Measurements from ENCODE around the gene IGFBP5. TPM values are rescaled to one million over a fixed set of nuclear protein-coding genes. Genes with fewer than 3 reads are reported as not detected.

The IGFBP5 gene
- total RNA-seq, 1 donor from 2014 or later = 316 TPM

- DNase-seq (ENCODE audit: low spot score) = no peak
- intact Hi-C loops (cut with DNase I) = no loop called here
- ATAC-seq = no peak
These were observed 60.2 kb downstream of the IGFBP5 start for GRCh38 chr2:216635171-216635570.

GRCh38 chr2:216634370-216635148 lies 60.8 kb downstream of the IGFBP5 start:
- intact Hi-C loops (cut with DNase I) = no loop called here
- ATAC-seq (no peak), DNase-seq (ENCODE audit: low spot score) (no peak)

DNA sequence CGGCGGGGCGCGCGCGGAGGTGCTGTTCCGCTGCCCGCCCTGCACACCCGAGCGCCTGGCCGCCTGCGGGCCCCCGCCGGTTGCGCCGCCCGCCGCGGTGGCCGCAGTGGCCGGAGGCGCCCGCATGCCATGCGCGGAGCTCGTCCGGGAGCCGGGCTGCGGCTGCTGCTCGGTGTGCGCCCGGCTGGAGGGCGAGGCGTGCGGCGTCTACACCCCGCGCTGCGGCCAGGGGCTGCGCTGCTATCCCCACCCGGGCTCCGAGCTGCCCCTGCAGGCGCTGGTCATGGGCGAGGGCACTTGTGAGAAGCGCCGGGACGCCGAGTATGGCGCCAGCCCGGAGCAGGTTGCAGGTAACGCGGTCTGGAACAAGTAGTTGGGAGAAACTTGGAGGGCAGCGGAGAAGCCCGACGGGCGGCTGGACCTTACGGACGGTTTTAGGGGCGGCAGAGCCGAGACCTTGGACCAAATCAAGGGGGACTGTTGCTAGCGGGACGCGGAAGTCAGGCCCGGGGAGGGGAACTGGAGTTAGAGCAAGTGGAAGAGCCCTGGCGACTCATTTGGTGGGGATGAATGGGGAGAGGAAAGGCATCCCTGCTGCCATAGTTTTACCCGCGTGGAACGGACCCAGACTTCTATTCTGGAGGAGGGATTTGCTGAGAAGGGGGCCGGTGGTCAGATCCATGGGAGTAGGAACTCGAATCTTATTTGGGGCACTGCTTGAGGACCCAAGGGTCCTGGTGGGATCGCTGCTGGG lies 61.6 kb downstream of the IGFBP5 start:
- peak; percentile 19 for ATAC-seq
- no peak for DNase-seq (ENCODE audit: low spot score)
- intact Hi-C loops (cut with DNase I) = no loop called here

- ATAC-seq = peak; percentile 33
- peak; percentile 63 for DNase-seq (ENCODE audit: low spot score)
- intact Hi-C loops (cut with DNase I) = no loop called here
These were observed 62.3 kb downstream of the IGFBP5 start, which contains the start of gene IGFBP2 for GRCh38 chr2:216632952-216633615. IGFBP2 (plus strand) TSS chr2:216633420; CDS start chr2:216633524, 104 bp downstream.

GRCh38 chr2:216632346-216632951 lies 62.9 kb downstream of the IGFBP5 start:
- intact Hi-C loops (cut with DNase I) = no loop called here
- DNase-seq (ENCODE audit: low spot score) = no peak

GRCh38 chr2:216629784-216630183 lies 65.6 kb downstream of the IGFBP5 start:
- DNase-seq (ENCODE audit: low spot score) = no peak
- no peak for ATAC-seq
- intact Hi-C loops (cut with DNase I) = no loop called here

More at GRCh38 chr2:216632346-216632951, 62.9 kb downstream of the IGFBP5 start:
- no peak for ATAC-seq

DNA sequence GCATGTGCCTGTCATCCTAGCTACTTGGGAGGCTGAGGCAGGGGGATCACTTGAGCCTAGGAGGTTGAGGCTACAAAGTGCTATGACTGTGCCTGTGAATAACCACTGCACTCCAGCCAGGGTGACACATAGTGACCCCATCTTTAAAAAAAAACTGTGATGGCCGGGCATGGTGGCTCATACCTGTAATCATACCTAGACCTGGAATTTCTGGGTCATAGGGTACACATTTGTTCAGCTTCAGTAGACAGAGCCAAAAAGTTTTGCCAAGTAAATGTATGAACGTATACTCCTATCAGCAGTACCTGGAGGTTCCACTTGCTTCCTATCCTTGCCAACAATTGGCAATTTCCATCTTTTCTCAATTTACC lies 68.5 kb downstream of the IGFBP5 start:
- no peak for DNase-seq (ENCODE audit: low spot score)
- no peak for ATAC-seq
- intact Hi-C loops (cut with DNase I) = loop anchor here (2.0 kb wide), 1 partner anchor 58 kb away; no protein-coding TSS in a partner anchor

DNA sequence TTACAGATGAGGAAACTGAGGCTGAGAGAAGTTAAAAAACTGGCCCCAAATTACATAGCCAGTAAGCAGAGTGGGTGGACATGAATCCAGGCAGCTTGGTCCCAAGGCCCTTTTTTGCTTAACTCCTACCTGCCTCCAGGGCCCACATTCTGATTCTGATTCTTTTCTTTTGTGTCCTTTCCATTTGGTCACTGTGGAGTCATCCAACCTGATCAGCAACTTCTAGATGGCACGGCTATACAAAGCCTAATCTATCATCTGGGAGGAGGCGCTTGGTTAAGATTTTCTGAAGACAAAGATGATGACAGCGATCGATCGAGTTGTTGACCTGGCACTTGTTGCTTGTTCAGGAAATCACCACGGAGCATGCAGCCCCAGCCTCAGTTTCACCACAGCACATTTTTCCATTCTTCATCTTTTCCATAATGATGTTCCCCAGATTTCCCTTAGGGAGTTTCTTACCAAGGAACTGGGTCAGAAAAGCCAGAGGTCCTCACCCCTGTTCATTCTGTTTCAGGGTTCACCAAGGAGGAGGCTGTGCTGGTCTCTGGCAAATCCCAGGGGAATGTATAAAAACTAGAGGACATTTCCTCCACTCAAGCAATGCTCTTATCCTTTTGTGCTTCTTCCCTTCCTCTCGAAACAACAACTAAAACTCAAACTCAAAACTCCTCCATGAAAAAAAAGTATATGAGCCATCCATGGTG lies 69.0 kb downstream of the IGFBP5 start:
- intact Hi-C loops (cut with DNase I) = loop anchor here (2.0 kb wide), 1 partner anchor 58 kb away; no protein-coding TSS in a partner anchor
- DNase-seq (ENCODE audit: low spot score) = no peak
- ATAC-seq = no peak

DNA sequence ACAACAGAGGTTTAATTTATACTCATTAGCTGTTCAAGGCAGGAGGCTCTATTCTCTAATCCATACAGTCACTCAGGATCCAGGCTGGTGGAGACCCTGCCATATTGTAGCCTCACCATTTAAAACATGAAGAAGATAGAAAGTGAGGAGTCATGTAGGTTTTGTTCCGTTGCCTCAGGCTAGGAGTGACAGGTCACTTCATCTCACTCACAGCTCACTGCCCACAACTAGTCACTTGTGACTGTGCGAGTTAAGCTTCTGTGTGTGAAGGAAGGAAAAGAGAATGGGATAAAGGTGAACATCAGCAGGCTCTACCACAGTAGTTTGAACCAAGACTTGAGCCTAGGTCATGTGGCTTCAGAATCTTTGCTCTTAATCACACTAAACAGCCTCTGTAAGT lies 71.1 kb downstream of the IGFBP5 start:
- intact Hi-C loops (cut with DNase I) = no loop called here
- DNase-seq (ENCODE audit: low spot score) = no peak

DNA sequence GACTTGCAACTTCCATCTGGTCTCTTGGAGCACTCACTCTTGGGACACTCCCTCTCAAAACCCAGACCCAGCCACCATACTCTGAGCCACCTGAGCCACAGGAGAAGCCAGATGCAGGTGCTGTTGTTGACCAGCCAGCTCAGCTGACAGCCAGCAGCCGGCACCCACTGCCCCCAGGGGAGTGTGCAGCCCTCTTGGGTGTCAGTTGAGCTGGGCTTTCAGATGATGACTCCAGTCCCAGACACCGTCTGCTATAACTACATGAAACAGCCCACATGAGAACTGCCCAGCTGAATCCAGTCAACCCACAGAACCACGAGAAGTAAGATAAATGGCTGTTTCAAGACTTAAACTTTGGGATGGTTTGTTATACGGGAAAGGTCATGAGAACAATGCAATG lies 72.8 kb downstream of the IGFBP5 start:
- intact Hi-C loops (cut with DNase I) = no loop called here
- no peak for ATAC-seq
- DNase-seq (ENCODE audit: low spot score) = no peak

More for the DNA sequence above, 71.1 kb downstream of the IGFBP5 start:
- no peak for ATAC-seq

Other genes starting within 250 kb of the IGFBP5 start
- 1,810 TPM for gene RPL37A, start 196.7 kb downstream of the IGFBP5 start, total RNA-seq
- gene IGFBP2, start 62.1 kb downstream of the IGFBP5 start, total RNA-seq = 40.2 TPM
- not detected for gene TNP1, start 164.5 kb upstream of the IGFBP5 start, total RNA-seq

Data from sciatic nerve (tissue), 2 donors.